Epithelial cell of esophagus (primary cell): ENCODE data around the gene TMEFF2.
"Not testable (repeated sequence)": the region's sequence is repeated elsewhere in the genome, so short reads cannot be mapped to it uniquely, and the experiment has no call there.

Experiments
- DNase-seq: peaks from one replicate; pipeline ENCODE4 v3.0.0; 2010; ENCODE audit warnings: low read depth
- H3K4me3 ChIP-seq: 2 replicates; pipeline ENCODE4 v1.5.1; 2011; ENCODE audit warnings: mild to moderate bottlenecking, low read length, control low read depth
- TF ChIP-seq, protein P1 (sequence below): IDR thresholded peaks from 2 replicates; pipeline ENCODE4 v1.5.1; 2011; ENCODE audit warnings: low read depth, mild to moderate bottlenecking, low read length, control low read depth, inconsistent platforms; ENCODE audit not compliant: insufficient read depth; ENCODE audit errors: missing control alignments

The TMEFF2 gene

DNA sequence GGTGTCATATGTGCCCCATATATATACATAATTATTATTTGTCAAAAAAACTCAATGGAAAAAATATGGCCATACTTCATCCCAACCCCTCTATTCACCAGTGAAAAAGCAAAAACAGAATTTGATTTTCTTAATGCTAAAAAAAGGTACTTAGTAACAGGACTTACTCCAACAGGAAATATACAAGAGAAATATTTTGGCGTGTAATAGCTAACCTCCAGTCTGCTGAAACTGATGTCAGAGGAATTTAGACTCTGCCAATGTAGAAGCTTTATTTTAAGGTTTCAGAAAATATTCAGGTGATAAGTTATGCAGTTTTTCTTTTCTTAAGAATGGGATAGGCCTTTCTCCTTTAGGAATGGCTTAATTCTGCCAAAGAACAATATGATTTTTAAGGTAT lies 72.6 kb downstream of the TMEFF2 start:
- no peak overlapping the region for H3K4me3 ChIP-seq
- TF ChIP-seq, protein P1, sequence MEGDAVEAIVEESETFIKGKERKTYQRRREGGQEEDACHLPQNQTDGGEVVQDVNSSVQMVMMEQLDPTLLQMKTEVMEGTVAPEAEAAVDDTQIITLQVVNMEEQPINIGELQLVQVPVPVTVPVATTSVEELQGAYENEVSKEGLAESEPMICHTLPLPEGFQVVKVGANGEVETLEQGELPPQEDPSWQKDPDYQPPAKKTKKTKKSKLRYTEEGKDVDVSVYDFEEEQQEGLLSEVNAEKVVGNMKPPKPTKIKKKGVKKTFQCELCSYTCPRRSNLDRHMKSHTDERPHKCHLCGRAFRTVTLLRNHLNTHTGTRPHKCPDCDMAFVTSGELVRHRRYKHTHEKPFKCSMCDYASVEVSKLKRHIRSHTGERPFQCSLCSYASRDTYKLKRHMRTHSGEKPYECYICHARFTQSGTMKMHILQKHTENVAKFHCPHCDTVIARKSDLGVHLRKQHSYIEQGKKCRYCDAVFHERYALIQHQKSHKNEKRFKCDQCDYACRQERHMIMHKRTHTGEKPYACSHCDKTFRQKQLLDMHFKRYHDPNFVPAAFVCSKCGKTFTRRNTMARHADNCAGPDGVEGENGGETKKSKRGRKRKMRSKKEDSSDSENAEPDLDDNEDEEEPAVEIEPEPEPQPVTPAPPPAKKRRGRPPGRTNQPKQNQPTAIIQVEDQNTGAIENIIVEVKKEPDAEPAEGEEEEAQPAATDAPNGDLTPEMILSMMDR, result no peak
- no peak for DNase-seq

DNA sequence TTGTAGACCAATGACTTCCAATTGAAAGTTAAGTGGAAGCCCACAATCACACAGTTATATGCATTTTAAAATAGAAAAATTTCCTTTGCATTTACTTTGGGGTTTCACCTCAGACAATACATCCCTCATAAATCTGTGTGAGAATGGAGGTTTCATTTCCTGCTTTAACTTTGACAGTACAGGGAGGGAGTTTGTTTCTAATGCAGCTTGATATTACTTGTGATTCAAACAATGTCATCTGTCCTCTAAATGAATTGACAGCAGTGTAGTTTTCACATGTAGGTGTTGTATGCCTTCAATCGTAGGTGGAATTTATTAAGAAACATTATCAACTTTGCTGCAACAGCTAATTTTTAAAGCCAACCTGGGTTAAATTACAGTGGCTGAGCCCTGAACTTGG lies 75.2 kb downstream of the TMEFF2 start:
- H3K4me3 ChIP-seq, result no peak overlapping the region
- TF ChIP-seq, protein P1, result no peak
- no peak for DNase-seq

DNA sequence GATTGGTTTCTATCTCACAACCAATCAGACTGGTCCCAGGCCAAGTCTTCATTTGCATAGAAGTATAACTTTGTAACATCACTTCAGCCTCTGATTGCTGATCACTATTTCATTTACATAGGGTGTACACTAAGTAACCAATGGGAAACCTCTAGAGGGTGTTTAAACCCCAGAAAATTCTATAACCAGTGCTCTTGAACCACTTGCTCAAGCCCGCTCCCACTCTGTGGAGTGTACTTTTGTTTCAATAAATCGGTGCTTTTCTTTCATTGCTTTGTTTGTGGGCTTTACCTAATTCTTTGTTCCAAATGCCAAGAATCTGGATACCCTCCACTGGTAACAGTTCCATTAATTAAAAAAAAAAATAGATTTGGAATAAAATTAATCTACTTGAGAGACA lies 77.0 kb downstream of the TMEFF2 start:
- H3K4me3 ChIP-seq, result no peak overlapping the region
- TF ChIP-seq, protein P1, result no peak
- no peak for DNase-seq

DNA sequence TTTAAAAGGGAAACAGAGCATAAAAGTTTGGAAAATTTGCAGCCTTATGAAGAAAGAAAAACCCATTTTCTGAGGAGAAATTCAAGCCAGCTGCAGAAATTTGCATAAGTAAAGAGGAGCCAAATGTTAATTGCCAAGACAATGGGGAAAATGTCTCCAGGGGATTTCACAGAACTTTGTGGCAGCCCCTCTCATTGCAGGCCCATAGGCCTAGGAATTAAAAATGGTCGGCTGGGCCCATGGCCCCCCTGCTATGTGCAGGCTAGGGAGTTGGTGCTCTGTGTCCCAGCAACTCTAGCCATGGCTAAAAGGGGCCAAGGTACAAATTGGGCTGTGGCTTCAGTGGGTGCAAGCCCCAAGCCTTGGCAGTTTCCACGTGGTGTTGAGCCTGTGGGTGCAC lies 83.2 kb downstream of the TMEFF2 start:
- H3K4me3 ChIP-seq, DNase-seq: not testable (repeated sequence)

DNA sequence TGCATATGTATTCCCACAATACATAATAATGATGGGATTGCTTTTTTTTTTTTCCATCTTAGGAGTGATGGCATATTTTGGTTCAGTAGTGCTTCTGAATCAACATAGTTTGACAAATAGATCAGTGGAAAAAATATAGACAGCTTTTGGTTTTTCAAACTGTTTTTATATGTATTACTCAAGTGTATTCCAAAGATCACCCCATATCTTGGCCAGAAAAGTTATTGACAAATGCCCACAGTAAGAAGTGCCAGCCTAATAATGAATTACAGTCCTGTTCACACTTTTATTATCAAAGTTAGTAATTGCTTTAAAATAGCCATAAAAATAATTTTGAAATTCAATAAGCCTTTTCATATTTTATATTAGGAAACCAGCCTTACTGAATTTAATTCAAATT lies 95.0 kb downstream of the TMEFF2 start:
- DNase-seq, result no peak
- TF ChIP-seq, protein P1, result no peak
- no peak overlapping the region for H3K4me3 ChIP-seq

DNA sequence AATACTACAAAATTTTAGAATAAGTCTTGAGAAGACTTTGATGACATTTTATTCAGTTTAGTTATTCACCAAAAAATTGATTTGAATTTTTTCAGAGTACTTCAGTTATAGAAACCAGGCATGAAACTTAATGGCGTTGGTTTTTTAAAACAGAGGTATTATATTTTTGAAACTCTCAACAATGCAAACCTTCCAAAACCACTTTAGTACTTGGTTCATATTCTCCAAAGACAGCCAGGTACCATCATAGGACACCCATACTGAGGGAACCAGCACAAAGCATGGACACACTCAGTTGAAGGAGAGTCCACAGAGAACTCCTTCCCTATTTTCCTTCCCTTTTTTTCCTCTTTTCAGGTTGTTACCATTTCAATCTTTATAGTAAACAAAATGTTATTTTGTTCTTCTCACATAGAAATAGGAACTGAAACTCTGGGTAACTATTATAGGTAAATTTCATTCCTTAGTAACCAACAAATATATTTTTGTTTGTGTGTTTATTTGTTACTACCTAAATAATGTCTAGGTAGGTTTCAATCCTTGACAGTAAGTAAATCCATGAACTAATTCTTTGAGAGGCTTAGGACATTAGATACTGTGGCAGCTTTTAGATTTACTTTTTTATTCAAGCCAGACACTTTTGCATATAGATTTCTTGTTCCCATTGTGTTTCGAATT lies 95.8 kb downstream of the TMEFF2 start:
- no peak overlapping the region for H3K4me3 ChIP-seq
- DNase-seq, result no peak
- TF ChIP-seq, protein P1, result no peak

DNA sequence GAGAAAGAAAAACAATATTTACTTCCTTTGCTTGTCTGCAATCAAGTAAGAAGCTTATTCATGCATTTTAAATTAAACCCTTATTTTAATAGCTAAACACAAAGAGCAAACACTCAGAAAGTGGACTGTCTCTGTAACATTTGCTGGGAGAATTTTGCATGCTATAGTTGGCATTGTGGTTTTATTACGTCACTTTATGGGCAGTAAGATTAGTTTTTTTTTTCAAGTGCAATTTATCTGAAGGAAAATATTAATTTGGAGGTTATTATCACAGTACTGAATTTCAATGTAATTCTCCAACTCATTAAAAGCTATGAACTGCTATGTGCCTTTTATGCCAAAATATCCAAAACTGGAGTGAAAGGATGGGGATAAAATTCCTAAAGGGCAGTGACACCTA lies 103.3 kb downstream of the TMEFF2 start:
- no peak for DNase-seq
- TF ChIP-seq, protein P1, result no peak
- no peak overlapping the region for H3K4me3 ChIP-seq

DNA sequence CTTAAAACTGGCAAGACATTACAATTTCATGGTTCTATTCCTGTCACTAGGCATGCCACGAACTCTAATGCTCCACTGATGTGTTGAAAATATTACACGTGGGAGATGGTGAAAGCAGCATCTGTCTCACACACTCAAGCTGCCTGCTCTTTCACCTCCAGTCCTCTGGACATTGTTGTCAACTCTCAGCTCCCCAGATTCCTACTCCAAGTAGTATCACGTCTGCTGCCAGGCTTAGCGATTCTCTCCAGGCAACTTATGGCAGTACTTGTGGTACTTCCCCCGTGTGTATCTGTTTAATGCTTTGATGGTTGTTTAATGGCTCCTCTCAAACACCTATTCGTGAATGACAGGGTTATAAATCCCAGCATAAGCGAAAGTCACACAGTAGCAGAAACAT lies 103.8 kb downstream of the TMEFF2 start:
- no peak overlapping the region for H3K4me3 ChIP-seq
- DNase-seq, result no peak
- TF ChIP-seq, protein P1, result no peak
